Loucy (cell line): Measurements from ENCODE around the gene GPRIN2.

ENCODE experiments used
- H2AFZ ChIP-seq: fragments of 200-600 bp; sonication (generic); 2 replicates; pipeline ENCODE4 v1.6.0; 2016; ENCODE audit warnings: antibody characterized with exemption, mild to moderate bottlenecking, low read length, moderate library complexity
- H3F3A ChIP-seq: fragments of 200-600 bp; 2 replicates; pipeline ENCODE4 v1.6.0; 2016; ENCODE audit warnings: antibody characterized with exemption, low read depth, mild to moderate bottlenecking
- H3K27me3 ChIP-seq: fragments of 200-600 bp; sonication (generic); 2 replicates; pipeline ENCODE4 v1.6.1; 2014; ENCODE audit warnings: low read length, mild to moderate bottlenecking; ENCODE audit not compliant: insufficient read depth, poor library complexity, severe bottlenecking
- H3K36me3 ChIP-seq: fragments of 200-600 bp; sonication (generic); 2 replicates; pipeline ENCODE4 v1.6.1; 2016; ENCODE audit warnings: low read length; ENCODE audit not compliant: insufficient read depth
- H3K4me1 ChIP-seq: fragments of 200-600 bp; sonication (generic); 2 replicates; pipeline ENCODE4 v1.5.1; 2014; ENCODE audit warnings: low read length, mild to moderate bottlenecking; ENCODE audit not compliant: insufficient read depth, poor library complexity, severe bottlenecking
- H3K4me2 ChIP-seq: fragments of 200-600 bp; sonication (generic); 2 replicates; pipeline ENCODE4 v1.6.0; 2014; ENCODE audit warnings: antibody characterized with exemption, low read length, low read depth, mild to moderate bottlenecking; ENCODE audit not compliant: poor library complexity, severe bottlenecking
- H3K4me3 ChIP-seq: fragments of 200-600 bp; sonication (generic); 2 replicates; pipeline ENCODE4 v1.5.1; 2014; ENCODE audit warnings: low read length, mild to moderate bottlenecking, mixed read lengths; ENCODE audit not compliant: poor library complexity, severe bottlenecking
- H3K79me2 ChIP-seq: fragments of 200-600 bp; sonication (generic); 2 replicates; pipeline ENCODE4 v1.6.1; 2014; ENCODE audit warnings: low read length; ENCODE audit not compliant: insufficient read depth
- H3K9ac ChIP-seq: fragments of 200-600 bp; sonication (generic); 2 replicates; pipeline ENCODE4 v1.6.0; 2014; ENCODE audit warnings: mild to moderate bottlenecking, low read depth, low read length, moderate library complexity; ENCODE audit not compliant: poor library complexity, severe bottlenecking
- H3K9me2 ChIP-seq: fragments of 200-600 bp; sonication (generic); replicated peaks from 2 replicates; pipeline ENCODE4 v1.6.1; 2016; ENCODE audit warnings: low read depth, low read length, mixed read lengths
- H3K9me3 ChIP-seq: fragments of 200-600 bp; sonication (generic); 2 replicates; pipeline ENCODE4 v1.6.1; 2014; ENCODE audit warnings: mild to moderate bottlenecking, antibody characterized with exemption, low read length, low read depth; ENCODE audit not compliant: insufficient read depth
- H4K20me1 ChIP-seq: fragments of 200-600 bp; sonication (generic); 2 replicates; pipeline ENCODE4 v1.6.0; 2014; ENCODE audit warnings: antibody characterized with exemption, low read length, mild to moderate bottlenecking; ENCODE audit not compliant: insufficient read depth, poor library complexity, severe bottlenecking
- EZH2phosphoT487 ChIP-seq: fragments of 200-600 bp; IDR thresholded peaks from 2 replicates; pipeline ENCODE4 v1.6.1; 2018; ENCODE audit warnings: antibody characterized with exemption, mild to moderate bottlenecking, moderate library complexity, borderline replicate concordance
- TF ChIP-seq, protein P1 (sequence below): fragments of 200-600 bp; sonication (generic); conservative IDR thresholded peaks from 2 replicates; pipeline ENCODE4 v1.5.1; 2014; ENCODE audit warnings: mild to moderate bottlenecking, antibody characterized with exemption, low read length

The GPRIN2 gene

DNA sequence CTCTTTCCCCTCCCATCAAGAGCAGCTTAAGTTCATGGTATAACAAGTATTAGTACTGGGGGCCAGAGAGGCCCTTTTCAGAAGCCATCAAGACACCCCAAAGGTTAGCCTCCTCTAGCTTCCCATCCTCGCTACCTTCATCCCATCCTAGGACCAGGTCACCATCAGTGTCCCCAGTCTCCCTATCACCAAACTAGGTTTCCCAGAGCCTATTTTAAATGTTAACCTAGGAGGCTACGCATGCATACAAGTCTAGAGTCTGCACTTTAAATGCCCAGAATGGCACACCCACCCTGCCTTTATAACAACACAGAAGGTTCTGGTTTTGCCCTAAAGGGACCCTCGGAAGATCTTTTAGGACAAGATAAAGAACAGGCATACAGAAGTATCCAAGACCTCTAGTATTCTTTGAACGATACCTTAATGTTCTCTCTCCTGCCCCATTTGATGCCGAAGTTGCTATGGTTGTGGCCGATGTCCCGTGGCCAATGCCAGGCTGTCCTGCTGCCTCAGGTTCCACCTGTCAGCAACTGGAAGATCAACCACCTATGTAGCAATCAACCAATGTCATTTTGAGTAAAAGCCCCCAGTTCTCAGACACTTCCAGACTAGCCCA lies 2.2 kb downstream of the GPRIN2 start:
- peak overlapping the region; percentile 39; the same call in 1 of the 2 replicates for H2AFZ ChIP-seq
- H3K36me3 ChIP-seq = no peaks in the 10 kb centered on the region
- no peak overlapping the region for H3K4me2 ChIP-seq
- H3K27me3 ChIP-seq = no peaks in the 10 kb centered on the region
- no peaks in the 10 kb centered on the region for H3K9me3 ChIP-seq
- no peaks in the 10 kb centered on the region for H4K20me1 ChIP-seq
- no peak overlapping the region for H3K4me3 ChIP-seq
- no peaks in the 10 kb centered on the region for H3K79me2 ChIP-seq
- H3K9me2 ChIP-seq = no peaks in the 10 kb centered on the region
- no peaks in the 10 kb centered on the region for H3F3A ChIP-seq
- H3K4me1 ChIP-seq = no peaks in the 10 kb centered on the region
- no peak overlapping the region for H3K9ac ChIP-seq
- TF ChIP-seq, protein P1, sequence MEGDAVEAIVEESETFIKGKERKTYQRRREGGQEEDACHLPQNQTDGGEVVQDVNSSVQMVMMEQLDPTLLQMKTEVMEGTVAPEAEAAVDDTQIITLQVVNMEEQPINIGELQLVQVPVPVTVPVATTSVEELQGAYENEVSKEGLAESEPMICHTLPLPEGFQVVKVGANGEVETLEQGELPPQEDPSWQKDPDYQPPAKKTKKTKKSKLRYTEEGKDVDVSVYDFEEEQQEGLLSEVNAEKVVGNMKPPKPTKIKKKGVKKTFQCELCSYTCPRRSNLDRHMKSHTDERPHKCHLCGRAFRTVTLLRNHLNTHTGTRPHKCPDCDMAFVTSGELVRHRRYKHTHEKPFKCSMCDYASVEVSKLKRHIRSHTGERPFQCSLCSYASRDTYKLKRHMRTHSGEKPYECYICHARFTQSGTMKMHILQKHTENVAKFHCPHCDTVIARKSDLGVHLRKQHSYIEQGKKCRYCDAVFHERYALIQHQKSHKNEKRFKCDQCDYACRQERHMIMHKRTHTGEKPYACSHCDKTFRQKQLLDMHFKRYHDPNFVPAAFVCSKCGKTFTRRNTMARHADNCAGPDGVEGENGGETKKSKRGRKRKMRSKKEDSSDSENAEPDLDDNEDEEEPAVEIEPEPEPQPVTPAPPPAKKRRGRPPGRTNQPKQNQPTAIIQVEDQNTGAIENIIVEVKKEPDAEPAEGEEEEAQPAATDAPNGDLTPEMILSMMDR = no peak
- TF ChIP-seq EZH2phosphoT487 = no peak

GRCh38 chr10:46553238-46554049 lies 3.0 kb downstream of the GPRIN2 start:
- H3K36me3 ChIP-seq = no peaks in the 10 kb centered on the region
- H3K9ac ChIP-seq = no peak overlapping the region
- H3K9me3 ChIP-seq = no peaks in the 10 kb centered on the region
- H3K4me2 ChIP-seq = no peak overlapping the region
- no peaks in the 10 kb centered on the region for H4K20me1 ChIP-seq
- H3K4me1 ChIP-seq = no peaks in the 10 kb centered on the region
- no peaks in the 10 kb centered on the region for H3K9me2 ChIP-seq
- no peaks in the 10 kb centered on the region for H3K79me2 ChIP-seq
- H2AFZ ChIP-seq = peak overlapping the region; percentile 39; the same call in 1 of the 2 replicates
- H3F3A ChIP-seq = no peaks in the 10 kb centered on the region
- no peaks in the 10 kb centered on the region for H3K27me3 ChIP-seq
- no peak overlapping the region for H3K4me3 ChIP-seq
- TF ChIP-seq, protein P1 = no peak
- TF ChIP-seq EZH2phosphoT487 = no peak

DNA sequence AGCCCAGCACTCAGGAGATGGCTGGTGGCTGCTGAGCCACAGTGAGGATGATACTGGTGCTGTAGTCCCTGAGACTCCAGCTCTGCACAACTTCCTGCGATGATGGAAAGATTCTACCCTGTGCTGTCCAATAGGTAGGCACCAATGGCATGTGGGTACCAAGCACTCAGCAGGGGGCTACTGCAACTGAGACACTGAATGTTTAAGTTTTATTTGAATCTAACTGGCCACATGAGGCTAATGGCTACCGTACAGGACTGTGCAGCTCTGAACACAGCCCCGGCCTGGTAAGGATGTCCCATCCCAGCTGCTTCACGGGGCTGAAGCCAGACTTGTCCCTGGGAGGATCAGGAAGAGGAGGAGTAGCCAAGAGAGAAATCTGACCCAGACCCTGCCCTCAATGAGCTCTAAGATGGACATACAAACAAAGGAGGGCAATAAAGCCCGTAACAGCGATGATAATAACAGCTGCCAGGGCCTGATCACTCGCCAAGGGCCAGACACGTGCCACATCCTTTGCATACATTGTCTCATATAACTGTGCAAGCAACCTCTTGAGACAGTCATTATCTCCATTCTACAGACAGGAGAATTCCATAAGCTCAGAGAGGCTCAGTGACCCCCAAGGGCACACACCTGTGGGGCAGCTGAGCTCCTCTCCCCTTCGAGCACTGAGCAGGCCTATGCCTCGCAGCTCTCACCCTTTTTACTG lies 3.8 kb downstream of the GPRIN2 start:
- no peaks in the 10 kb centered on the region for H3K4me1 ChIP-seq
- H2AFZ ChIP-seq = no peak overlapping the region
- no peaks in the 10 kb centered on the region for H4K20me1 ChIP-seq
- no peak overlapping the region for H3K9ac ChIP-seq
- no peak overlapping the region for H3K4me3 ChIP-seq
- no peaks in the 10 kb centered on the region for H3K27me3 ChIP-seq
- no peaks in the 10 kb centered on the region for H3F3A ChIP-seq
- TF ChIP-seq EZH2phosphoT487 = no peak
- TF ChIP-seq, protein P1 = no peak
- no peak overlapping the region for H3K4me2 ChIP-seq
- H3K36me3 ChIP-seq = no peaks in the 10 kb centered on the region
- no peaks in the 10 kb centered on the region for H3K9me2 ChIP-seq
- H3K9me3 ChIP-seq = no peaks in the 10 kb centered on the region
- no peaks in the 10 kb centered on the region for H3K79me2 ChIP-seq
